ENCODE results near the gene PCK2. TPM values are rescaled to one million over a fixed set of nuclear protein-coding genes. Genes with fewer than 3 reads are reported as not detected.

The PCK2 gene
- total and polyA plus RNA-seq, 2 of the 8 experiments (the other 6 are each of a cell fraction or from before 2014, with no cell fraction given): 81.9 to 115 TPM

DNA sequence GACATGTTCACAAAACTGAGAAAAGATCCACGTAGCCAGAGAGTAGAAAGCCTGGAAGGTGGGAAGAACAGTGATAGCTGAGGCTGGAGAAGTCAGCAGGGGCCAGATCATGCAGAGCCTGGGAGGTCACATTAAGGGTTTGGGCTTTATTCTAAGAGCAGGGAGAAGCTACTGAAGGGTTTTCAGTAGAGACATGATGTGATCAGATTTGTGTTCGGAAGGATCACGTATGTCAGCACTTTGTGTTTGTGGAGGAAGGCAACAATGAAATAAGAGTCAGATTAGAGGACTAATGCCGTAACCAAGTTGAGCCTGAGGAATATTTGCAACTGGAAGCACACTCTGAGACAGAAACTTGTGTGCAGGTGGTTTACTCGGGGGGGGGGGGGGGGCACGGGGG is 4.2 kb upstream of the PCK2 start (continued):
- TF ChIP-seq GABPA (IDR thresholded peaks at IDR 0.05; ENCODE audit: borderline replicate concordance, insufficient read depth, low read length) (no peak), BCL11A (IDR thresholded peaks at IDR 0.05; ENCODE audit: low read depth in 2 of 2, low read length in 2 of 2) (no peak), HDAC6 (IDR thresholded peaks at IDR 0.05; ENCODE audit: low read depth, low read length) (no peak), POLR2AphosphoS5 (IDR thresholded peaks at IDR 0.05; ENCODE audit: low read depth, low read length) (no peak), CEBPB (IDR thresholded peaks at IDR 0.05; ENCODE audit: low read depth, low read length) (no peak), SP4 (IDR thresholded peaks at IDR 0.05; ENCODE audit: low read length) (no peak), SAP30 (IDR thresholded peaks at IDR 0.05; ENCODE audit: insufficient read depth, insufficient replicate concordance, low read length) (no peak)

All from H1 (cell line).